ENCODE measurements around the gene GRID1. TPM values are rescaled to one million over a fixed set of nuclear protein-coding genes. Genes with fewer than 3 reads are reported as not detected.

The GRID1 gene
- total RNA-seq, 1 experiment from 2014 or later: 0.37 TPM

DNA sequence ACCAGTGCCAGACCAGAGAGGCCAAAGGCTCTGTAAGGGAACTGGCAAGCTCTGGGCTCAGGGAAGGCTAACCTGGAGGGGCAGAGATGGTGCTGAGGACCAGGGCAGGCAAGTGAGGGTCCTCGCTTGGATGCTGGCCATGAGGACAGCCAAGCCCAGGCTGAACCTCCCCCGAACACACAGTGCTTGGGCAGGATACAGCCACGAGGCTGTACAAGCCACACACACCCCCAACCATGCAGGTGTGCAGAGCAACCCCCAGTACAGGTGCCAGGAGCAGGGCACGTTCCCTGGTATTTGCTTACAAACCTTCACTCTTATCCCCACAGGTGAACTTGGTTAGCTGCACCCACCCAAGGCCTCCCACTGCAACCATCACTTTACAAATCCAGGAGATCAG lies 185.7 kb downstream of the GRID1 start:
- Mint-ChIP-seq H3K27me3 (ENCODE audit: low read depth) (no peaks in the 10 kb centered on the region), H3K4me1 (no peaks in the 10 kb centered on the region), H3K4me3 (no peak overlapping the region), H3K27ac (no peak overlapping the region), H3K9me3 (no peaks in the 10 kb centered on the region), H3K36me3 (no peaks in the 10 kb centered on the region)
- DNase-seq (ENCODE audit: low spot score) (no peak), ATAC-seq (no peak)
- ChIA-PET POLR2A (no interaction called here), CTCF (interaction anchor here (1.4 to 2.1 kb wide), 3 partner anchors 41 to 184 kb away, joined by 4 to 8 read pairs (median 5); no protein-coding TSS in a partner anchor)
- no peak for TF ChIP-seq MYBL2 (CRISPR knock-in tag; IDR thresholded peaks at IDR 0.05)
- TF ChIP-seq NFYB (CRISPR knock-in tag; conservative IDR thresholded peaks at IDR 0.05; ENCODE audit: low read depth): no peak
- TF ChIP-seq ZBTB21 (CRISPR knock-in tag; IDR thresholded peaks at IDR 0.05; ENCODE audit: borderline replicate concordance): no peak
- TF ChIP-seq NFATC4 (CRISPR knock-in tag; IDR thresholded peaks at IDR 0.05): no peak
- TF ChIP-seq FOXK1 (CRISPR knock-in tag; IDR thresholded peaks at IDR 0.05): no peak
- TF ChIP-seq, protein P1, sequence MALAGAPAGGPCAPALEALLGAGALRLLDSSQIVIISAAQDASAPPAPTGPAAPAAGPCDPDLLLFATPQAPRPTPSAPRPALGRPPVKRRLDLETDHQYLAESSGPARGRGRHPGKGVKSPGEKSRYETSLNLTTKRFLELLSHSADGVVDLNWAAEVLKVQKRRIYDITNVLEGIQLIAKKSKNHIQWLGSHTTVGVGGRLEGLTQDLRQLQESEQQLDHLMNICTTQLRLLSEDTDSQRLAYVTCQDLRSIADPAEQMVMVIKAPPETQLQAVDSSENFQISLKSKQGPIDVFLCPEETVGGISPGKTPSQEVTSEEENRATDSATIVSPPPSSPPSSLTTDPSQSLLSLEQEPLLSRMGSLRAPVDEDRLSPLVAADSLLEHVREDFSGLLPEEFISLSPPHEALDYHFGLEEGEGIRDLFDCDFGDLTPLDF (CRISPR knock-in tag; IDR thresholded peaks at IDR 0.05): no peak
- no peak for TF ChIP-seq RORB (CRISPR knock-in tag; IDR thresholded peaks at IDR 0.05)
- TF ChIP-seq TCF7 (CRISPR knock-in tag; IDR thresholded peaks at IDR 0.05; ENCODE audit: low read depth): no peak
- no peak for TF ChIP-seq NR2C2 (CRISPR knock-in tag; IDR thresholded peaks at IDR 0.05)
- TF ChIP-seq, protein P2, sequence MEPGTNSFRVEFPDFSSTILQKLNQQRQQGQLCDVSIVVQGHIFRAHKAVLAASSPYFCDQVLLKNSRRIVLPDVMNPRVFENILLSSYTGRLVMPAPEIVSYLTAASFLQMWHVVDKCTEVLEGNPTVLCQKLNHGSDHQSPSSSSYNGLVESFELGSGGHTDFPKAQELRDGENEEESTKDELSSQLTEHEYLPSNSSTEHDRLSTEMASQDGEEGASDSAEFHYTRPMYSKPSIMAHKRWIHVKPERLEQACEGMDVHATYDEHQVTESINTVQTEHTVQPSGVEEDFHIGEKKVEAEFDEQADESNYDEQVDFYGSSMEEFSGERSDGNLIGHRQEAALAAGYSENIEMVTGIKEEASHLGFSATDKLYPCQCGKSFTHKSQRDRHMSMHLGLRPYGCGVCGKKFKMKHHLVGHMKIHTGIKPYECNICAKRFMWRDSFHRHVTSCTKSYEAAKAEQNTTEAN (CRISPR knock-in tag; IDR thresholded peaks at IDR 0.05): no peak
- TF ChIP-seq, protein P3, sequence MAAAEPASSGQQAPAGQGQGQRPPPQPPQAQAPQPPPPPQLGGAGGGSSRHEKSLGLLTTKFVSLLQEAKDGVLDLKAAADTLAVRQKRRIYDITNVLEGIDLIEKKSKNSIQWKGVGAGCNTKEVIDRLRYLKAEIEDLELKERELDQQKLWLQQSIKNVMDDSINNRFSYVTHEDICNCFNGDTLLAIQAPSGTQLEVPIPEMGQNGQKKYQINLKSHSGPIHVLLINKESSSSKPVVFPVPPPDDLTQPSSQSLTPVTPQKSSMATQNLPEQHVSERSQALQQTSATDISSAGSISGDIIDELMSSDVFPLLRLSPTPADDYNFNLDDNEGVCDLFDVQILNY (CRISPR knock-in tag; IDR thresholded peaks at IDR 0.05): no peak

DNA sequence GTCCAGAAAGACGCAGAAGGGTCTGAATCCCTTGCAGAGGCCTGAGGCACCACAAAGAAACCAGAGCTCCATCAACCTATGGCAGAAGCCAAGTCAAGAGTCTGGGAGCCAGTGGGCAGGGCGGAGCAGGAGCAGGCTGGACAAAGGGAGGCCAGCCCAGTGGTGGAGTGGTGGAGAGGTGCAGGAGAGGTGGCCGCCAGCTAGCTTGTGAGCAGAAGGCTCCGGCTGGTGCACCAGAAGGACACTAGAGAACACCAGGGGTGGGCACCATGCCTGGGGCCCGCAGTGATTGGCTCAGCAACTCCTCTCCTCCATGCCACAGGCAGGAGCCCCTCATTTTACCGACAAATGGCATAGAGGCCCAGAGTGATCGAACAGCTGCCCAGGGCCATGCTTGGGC lies 186.6 kb downstream of the GRID1 start:
- H3K4me1 Mint-ChIP-seq: no peaks in the 10 kb centered on the region
- H3K36me3 Mint-ChIP-seq: no peaks in the 10 kb centered on the region
- TF ChIP-seq ESRRA (CRISPR knock-in tag; IDR thresholded peaks at IDR 0.05; ENCODE audit: borderline replicate concordance) (no peak), CBFB (CRISPR knock-in tag; IDR thresholded peaks at IDR 0.05; ENCODE audit: low read depth) (no peak), MXD4 (CRISPR knock-in tag; IDR thresholded peaks at IDR 0.05; ENCODE audit: borderline replicate concordance) (no peak)
- TF ChIP-seq, protein P4, sequence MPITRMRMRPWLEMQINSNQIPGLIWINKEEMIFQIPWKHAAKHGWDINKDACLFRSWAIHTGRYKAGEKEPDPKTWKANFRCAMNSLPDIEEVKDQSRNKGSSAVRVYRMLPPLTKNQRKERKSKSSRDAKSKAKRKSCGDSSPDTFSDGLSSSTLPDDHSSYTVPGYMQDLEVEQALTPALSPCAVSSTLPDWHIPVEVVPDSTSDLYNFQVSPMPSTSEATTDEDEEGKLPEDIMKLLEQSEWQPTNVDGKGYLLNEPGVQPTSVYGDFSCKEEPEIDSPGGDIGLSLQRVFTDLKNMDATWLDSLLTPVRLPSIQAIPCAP (CRISPR knock-in tag; IDR thresholded peaks at IDR 0.05): no peak
- DNase-seq (ENCODE audit: low spot score) (no peak), ATAC-seq (no peak)
- H3K27me3 Mint-ChIP-seq (ENCODE audit: low read depth): no peaks in the 10 kb centered on the region
- ChIA-PET CTCF (interaction anchor here (1.4 kb wide), 1 partner anchor 185 kb away, joined by 4 read pairs; no protein-coding TSS in a partner anchor), POLR2A (no interaction called here)
- H3K27ac Mint-ChIP-seq: no peak overlapping the region
- no peaks in the 10 kb centered on the region for H3K9me3 Mint-ChIP-seq
- no peak overlapping the region for H3K4me3 Mint-ChIP-seq

DNA sequence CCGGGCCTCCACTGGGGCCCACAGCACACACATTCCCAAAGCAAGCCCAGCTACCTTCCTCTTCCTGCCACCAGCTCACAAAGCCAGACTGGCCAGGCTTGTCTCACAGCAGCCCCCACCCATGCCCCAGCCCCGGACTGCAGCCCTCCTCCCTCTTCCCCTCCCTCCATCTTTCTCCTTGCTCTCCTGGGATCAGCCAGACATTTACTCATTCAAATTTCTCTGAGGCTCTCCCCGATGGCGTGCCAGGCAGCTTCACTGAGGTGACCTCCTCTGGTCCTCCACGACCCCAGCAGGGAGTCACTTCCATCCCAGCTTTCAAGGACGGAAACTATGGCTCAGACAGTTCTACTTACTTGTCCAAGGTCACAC lies 187.5 kb downstream of the GRID1 start:
- DNase-seq (ENCODE audit: low spot score) (no peak), ATAC-seq (no peak)
- Mint-ChIP-seq H3K27ac (no peak overlapping the region), H3K36me3 (no peaks in the 10 kb centered on the region), H3K4me1 (no peaks in the 10 kb centered on the region), H3K9me3 (no peaks in the 10 kb centered on the region), H3K4me3 (no peak overlapping the region), H3K27me3 (ENCODE audit: low read depth) (no peaks in the 10 kb centered on the region)
- ChIA-PET POLR2A (no interaction called here), CTCF (interaction anchor here (1.3 to 2.2 kb wide), 9 partner anchors 11 to 185 kb away, joined by 3 to 14 read pairs (median 6); no protein-coding TSS in a partner anchor)
- TF ChIP-seq FOXJ3 (CRISPR knock-in tag; IDR thresholded peaks at IDR 0.05; ENCODE audit: borderline replicate concordance): no peak
- no peak for TF ChIP-seq NR1H2 (CRISPR knock-in tag; IDR thresholded peaks at IDR 0.05)
- TF ChIP-seq, protein P5, sequence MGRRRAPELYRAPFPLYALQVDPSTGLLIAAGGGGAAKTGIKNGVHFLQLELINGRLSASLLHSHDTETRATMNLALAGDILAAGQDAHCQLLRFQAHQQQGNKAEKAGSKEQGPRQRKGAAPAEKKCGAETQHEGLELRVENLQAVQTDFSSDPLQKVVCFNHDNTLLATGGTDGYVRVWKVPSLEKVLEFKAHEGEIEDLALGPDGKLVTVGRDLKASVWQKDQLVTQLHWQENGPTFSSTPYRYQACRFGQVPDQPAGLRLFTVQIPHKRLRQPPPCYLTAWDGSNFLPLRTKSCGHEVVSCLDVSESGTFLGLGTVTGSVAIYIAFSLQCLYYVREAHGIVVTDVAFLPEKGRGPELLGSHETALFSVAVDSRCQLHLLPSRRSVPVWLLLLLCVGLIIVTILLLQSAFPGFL (CRISPR knock-in tag; IDR thresholded peaks at IDR 0.05; ENCODE audit: borderline replicate concordance): no peak
- TF ChIP-seq JUN (CRISPR knock-in tag; IDR thresholded peaks at IDR 0.05): no peak
- no peak for TF ChIP-seq GRHL2 (CRISPR knock-in tag; IDR thresholded peaks at IDR 0.05; ENCODE audit: insufficient replicate concordance, severe bottlenecking)
- TF ChIP-seq, protein P6, sequence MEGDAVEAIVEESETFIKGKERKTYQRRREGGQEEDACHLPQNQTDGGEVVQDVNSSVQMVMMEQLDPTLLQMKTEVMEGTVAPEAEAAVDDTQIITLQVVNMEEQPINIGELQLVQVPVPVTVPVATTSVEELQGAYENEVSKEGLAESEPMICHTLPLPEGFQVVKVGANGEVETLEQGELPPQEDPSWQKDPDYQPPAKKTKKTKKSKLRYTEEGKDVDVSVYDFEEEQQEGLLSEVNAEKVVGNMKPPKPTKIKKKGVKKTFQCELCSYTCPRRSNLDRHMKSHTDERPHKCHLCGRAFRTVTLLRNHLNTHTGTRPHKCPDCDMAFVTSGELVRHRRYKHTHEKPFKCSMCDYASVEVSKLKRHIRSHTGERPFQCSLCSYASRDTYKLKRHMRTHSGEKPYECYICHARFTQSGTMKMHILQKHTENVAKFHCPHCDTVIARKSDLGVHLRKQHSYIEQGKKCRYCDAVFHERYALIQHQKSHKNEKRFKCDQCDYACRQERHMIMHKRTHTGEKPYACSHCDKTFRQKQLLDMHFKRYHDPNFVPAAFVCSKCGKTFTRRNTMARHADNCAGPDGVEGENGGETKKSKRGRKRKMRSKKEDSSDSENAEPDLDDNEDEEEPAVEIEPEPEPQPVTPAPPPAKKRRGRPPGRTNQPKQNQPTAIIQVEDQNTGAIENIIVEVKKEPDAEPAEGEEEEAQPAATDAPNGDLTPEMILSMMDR (IDR thresholded peaks at IDR 0.05): no peak
- no peak for TF ChIP-seq CBFB (CRISPR knock-in tag; IDR thresholded peaks at IDR 0.05; ENCODE audit: low read depth)
- TF ChIP-seq, protein P4 (CRISPR knock-in tag; IDR thresholded peaks at IDR 0.05): no peak
- TF ChIP-seq, protein P7, sequence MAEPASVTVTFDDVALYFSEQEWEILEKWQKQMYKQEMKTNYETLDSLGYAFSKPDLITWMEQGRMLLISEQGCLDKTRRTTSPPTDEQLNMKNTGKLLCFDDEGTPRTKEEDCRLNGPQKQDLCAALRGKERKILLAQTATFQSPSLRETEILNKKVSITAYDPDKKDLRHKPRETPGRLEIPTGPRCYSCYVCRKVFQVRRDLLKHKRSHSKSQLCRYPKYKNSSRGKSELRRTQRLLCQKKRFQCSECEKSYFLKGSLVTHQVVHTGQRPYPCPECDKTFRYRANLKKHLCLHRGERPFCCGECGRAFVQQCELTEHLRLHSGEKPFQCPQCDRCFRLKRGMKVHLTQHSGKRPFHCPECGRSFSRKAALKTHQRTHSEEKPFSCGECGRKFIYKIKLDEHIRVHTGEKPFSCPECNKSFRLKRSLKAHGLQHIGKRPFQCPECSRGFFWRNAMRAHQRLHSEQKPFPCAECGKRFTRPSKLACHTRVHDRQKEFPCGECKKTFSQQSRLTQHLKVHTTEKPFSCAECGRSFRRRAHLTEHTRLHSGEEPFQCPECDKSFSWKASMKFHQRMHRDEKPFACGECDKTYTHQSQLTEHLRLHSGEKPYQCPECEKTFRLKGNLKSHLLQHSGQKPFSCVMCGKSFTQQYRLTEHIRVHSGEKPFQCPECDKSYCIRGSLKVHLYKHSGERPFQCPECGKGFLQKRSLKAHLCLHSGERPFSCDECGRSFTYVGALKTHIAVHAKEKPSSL (CRISPR knock-in tag; conservative IDR thresholded peaks at IDR 0.05): no peak

All from WTC11 (cell line).